GM12873 (cell line): Measurements from ENCODE around the gene SARS1.
A peak's percentile ranks its signal among the peaks of the same experiment; 100 is the strongest.

Source experiments
- CTCF ChIP-seq: IDR thresholded peaks from 2 replicates; pipeline ENCODE4 v1.5.1; 2012; ENCODE audit warnings: low read depth, mild to moderate bottlenecking, moderate library complexity, low read length, control low read depth; ENCODE audit not compliant: insufficient read depth; ENCODE audit errors: missing control alignments

Gene SARS1

DNA sequence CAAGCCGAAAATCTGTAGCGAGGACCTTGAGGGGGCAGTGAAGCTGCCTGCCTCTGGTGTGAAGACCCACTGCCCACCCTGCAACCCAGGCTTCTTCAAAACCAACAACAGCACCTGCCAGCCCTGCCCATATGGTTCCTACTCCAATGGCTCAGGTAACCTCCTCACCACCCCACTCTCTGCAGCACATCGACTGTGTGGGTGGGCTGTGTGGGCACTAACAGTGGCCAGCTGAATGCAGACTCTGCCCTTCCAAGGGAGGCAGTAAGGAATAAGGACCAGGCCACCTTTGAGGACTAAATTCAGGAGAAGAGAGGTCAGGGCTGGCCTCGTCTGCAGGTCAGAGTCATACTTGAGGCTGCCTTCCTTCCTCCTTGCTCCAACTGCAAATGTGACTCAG is 25.5 kb upstream of the SARS1 start:
- TF ChIP-seq CTCF, result no peak

GRCh38 chr1:109188781-109189180 is 24.9 kb upstream of the SARS1 start:
- TF ChIP-seq CTCF, result no peak

- no peak for TF ChIP-seq CTCF
Observed at GRCh38 chr1:109190189-109190588, 23.5 kb upstream of the SARS1 start.

DNA sequence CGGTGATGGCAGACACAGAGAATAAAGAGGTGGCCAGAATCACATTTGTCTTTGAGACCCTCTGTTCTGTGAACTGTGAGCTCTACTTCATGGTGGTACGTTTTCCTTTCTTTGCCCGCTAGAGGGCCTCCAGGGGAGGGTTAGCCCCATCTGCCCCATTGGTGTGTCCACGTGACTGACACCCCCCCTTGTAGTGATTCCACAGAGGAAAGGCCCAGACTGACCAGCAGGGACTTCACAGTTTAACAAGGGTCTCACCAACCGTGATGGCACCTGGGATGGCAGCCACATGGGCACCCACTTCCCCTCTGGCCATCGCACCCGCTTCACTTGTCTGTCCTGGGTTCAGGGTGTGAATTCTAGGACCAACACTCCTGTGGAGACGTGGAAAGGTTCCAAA is 22.3 kb upstream of the SARS1 start:
- peak; percentile 28 for TF ChIP-seq CTCF

DNA sequence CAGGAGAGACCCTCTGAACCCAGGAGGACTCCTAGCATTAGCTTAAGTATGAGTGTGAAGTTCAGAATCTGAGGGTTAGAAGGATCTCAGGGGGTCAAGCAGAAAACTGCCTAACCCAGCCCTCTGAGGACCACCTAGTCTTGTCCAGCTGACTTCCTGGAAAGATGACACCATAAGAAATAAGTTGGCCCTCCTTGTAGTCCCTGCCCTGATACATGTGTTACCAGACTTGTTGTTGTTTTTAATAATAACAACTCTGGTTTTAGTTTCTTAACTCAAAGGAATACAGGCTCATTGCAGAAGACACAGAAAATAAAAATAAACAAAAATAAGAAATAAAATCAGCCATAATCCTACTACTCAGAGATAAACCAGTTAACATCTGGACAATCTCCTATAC is 21.8 kb upstream of the SARS1 start:
- no peak for TF ChIP-seq CTCF

GRCh38 chr1:109192433-109192832 is 21.3 kb upstream of the SARS1 start:
- TF ChIP-seq CTCF, result no peak

DNA sequence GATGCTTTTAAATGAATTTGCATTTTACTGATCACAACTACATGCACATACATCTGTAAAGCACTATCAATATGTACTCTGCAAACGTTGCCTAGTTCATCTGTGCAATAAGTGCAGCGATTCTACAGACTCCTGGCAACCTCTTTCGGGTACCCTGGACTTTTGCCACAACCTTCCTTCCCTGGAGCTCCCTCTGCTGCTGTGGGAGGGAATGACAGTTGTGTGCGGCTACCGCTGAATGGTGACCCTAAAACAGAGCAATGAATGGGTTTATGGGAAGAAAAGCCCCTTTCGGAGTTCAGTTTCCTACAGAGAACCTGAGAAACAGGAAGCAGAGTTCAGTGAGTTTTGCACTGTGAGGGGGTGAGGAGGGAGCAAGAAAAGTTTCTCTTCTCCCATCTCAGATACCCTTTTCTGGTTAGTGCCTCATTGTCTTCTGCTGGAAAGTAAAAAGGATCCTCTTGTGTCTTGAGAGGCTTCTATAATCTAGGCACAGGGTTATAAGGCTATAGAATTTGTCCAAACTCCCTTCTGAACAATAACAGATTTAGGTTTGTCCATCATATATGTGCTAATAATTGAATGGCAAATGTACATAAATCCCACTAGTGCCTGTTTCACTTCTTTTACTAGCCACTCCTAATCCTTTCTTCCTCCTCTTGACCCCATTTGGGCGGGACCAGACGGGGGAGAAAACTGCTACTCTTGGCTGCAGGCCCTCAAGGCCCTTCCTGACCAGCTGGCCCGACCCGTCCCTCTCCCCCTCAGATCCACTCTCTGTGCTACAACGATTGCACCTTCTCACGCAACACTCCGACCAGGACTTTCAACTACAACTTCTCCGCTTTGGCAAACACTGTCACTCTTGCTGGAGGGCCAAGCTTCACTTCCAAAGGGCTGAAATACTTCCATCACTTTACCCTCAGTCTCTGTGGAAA is 19.8 kb upstream of the SARS1 start:
- TF ChIP-seq CTCF, result peak; percentile 90
